NCI-H1092 treated with DMSO at 0.1 percent for 48 hours (cell line): ENCODE results near the gene SPSB1.

Source experiments
- DNase-seq: peaks from one replicate; lab custom pipeline; 2025; lab: John Stamatoyannopoulos, UW

The SPSB1 gene

GRCh38 chr1:9319789-9320519, 27.3 kb downstream of the SPSB1 start:
- no peak for DNase-seq

- no peak for DNase-seq
Observed at GRCh38 chr1:9320520-9321479, 28.1 kb downstream of the SPSB1 start.

- DNase-seq = no peak
Observed at GRCh38 chr1:9321480-9321849, 28.8 kb downstream of the SPSB1 start.

GRCh38 chr1:9321986-9322660, 29.4 kb downstream of the SPSB1 start:
- DNase-seq = no peak

GRCh38 chr1:9322661-9323244, 30.1 kb downstream of the SPSB1 start:
- no peak for DNase-seq

- no peak for DNase-seq
Observed at GRCh38 chr1:9324246-9325096, 31.8 kb downstream of the SPSB1 start.

- no peak for DNase-seq
Observed at GRCh38 chr1:9326596-9326995, 33.9 kb downstream of the SPSB1 start.

DNA sequence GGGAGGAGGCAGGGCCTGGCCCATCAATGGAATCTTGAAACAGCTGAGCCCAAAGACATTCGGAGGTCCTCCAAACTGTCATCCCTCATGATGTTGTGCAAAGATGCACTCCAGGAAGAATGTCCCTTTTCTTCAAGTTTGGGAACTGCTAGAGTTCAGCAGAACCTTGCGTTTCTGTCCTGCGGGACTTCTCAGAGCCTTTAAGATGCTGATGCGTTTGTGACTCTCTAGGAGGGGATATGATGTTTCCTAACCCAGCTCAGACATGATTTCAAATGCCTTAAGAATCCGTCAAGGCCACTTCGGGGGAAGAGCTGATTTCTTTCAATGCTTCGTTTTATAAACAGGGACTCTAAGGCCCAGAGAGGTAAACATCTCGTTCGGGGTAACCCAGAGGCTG, 35.5 kb downstream of the SPSB1 start:
- no peak for DNase-seq

DNA sequence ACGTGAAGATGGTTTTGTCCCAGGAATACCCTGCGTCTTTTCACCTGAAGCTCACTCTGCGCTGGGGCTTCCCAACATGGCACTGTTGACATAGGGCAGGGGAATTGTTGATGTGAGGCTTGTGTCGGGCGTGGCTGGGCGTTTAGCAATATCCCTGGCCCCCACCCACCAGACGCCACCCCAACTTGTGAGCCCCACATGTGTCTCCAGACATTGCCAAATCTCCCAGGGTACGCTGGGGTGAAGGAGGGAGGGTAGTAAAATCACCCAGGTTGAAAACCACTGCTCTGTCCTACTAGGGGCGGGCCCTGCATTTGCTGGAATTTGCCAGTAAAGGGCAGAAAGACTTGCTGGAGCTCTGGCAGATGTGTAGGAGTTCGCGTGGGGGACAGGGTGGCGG, 36.0 kb downstream of the SPSB1 start:
- no peak for DNase-seq

DNA sequence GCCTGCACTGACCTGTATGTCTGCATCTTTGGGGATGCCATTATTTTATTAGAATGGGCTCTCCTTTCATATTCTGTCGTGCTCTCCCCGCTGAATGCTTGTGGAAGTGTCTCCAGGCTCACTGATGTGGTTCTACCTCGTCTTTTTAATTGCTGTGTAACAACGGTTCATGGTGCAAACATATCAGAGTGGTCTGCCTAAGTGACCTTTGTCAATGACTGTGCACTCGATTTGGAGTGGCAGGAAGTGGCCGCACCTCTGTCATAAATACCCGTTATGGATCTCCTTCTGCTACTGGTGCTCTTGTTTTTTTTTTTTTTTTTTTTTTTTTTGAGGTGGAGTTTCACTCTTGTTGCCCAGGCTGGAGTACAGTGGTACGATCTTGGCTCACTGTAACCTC, 38.3 kb downstream of the SPSB1 start:
- no peak for DNase-seq

GRCh38 chr1:9331558-9332346, 39.1 kb downstream of the SPSB1 start:
- DNase-seq = no peak

DNA sequence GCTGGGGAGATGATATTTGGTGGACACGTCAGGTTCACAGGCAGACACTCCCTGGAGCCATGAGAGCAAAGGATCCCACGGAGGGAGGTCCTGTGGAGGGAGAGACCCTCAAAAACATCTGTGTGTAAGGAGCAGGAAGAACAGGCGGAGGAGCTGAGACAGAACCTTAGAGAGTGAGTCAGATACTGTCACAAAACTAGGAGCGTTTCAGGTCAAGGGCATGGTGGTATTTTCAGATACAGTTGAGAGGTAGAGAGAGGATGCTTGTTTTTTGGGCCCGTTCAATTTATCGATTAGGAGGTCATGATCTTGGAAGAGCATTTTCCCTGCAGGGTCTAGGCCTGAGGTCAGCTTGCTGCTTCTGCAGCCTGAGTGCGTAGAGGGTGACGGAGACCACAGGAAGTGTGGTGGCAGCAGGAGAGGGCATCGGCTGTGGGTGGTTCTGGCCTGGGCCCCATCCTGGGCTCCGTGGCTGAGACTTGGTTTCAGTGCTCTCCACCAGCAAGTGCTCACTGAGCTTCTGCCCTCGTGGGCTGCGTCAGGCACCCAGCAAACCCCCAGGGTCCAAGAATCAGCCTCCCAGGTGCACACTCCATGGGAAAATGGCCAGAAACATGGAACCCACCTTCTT, 39.9 kb downstream of the SPSB1 start:
- DNase-seq = no peak

DNA sequence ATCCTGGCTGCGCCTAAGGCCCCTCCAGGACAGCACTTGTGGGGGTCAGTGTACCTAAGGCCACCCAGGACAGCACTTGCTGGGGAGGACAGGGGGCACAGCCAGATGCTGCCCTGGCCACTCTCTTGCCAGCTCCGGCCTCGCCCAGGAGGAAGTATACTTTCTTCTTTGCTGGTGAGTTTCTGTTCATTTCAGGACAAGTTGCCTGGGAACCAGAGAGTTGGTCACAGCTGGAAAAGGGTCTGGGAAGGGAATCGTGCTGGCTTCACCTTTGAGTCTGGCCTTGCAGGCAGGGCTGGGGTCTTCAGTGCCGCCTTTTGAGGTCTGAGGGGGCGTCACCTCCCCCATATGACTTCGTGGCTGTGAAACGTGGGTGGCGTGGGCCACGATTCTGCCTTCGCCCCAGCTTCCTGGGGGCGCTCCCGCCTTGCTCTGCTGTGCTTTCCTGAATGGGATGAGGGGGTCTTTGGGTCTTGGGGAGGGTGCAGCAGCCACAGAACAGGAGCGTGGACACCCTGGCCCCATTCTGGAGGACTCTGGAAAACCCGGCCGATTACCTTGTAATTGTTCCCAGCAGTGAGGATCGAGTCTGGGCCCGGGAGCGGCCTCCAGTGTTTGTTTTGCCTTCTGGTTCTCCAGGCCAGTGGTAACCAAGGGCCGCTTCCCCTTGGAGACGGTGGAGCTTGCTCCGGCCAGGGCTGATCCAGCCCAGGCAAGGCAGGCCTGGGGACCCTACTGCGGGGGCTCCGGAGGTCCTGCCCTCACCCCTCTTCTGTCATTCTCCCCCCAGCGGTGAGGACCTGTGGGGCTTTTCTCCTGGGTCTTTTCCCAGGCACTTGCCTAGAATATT, 45.9 kb downstream of the SPSB1 start:
- no peak for DNase-seq

GRCh38 chr1:9340172-9340854, 47.6 kb downstream of the SPSB1 start:
- no peak for DNase-seq

- no peak for DNase-seq
Observed at GRCh38 chr1:9340864-9341263, 48.2 kb downstream of the SPSB1 start.

DNA sequence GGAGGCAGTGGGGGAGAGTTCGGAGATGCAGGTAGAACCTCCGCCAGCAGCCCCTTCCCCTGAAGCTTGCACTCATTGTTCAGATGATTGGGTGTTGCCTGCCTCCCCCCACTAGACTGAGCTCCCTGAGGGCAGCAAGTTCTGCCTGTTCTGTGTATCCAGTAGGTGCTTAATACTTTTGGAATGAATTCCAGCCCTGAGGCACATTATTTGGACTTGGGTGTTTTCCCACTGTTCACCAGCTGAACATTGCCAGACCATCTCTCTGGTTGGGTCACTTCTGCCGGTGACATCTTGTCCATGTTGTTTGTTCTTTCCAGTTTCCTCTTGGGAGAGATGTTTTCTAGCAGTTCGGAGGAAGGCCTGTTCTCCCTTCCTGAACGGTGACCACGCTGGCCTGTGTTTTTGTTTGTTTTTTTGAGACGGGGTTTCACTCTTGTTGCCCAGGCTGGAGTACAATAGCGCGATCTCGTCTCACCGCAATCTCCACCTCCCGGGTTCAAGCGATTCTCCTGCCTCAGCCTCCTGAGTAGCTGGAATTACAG, 48.7 kb downstream of the SPSB1 start:
- no peak for DNase-seq

GRCh38 chr1:9343269-9343668, 50.6 kb downstream of the SPSB1 start:
- no peak for DNase-seq
